ENCODE data around the gene IGFL1.

- no peak for TF ChIP-seq CTCF (conservative IDR thresholded peaks at IDR 0.05; ENCODE audit: low read depth in 2 of 2)
- TF ChIP-seq ETS1 (IDR thresholded peaks at IDR 0.05) = no peak
- TF ChIP-seq EZH2 (IDR thresholded peaks at IDR 0.05; ENCODE audit: low read depth, unreplicated experiment) = no peak
- no peak for TF ChIP-seq REST (IDR thresholded peaks at IDR 0.05; ENCODE audit: unreplicated experiment)
- TF ChIP-seq POLR2AphosphoS5 (IDR thresholded peaks at IDR 0.05; ENCODE audit: low read depth) = no peak
- TF ChIP-seq STAT1 (IDR thresholded peaks at IDR 0.05; ENCODE audit: unreplicated experiment) = no peak
- no peak for TF ChIP-seq EZH2phosphoT487 (IDR thresholded peaks at IDR 0.05; ENCODE audit: unreplicated experiment)
- no peak for TF ChIP-seq ZNF331 (CRISPR knock-in tag; IDR thresholded peaks at IDR 0.05; ENCODE audit: low read depth)
- TF ChIP-seq CREB1 (CRISPR knock-in tag; IDR thresholded peaks at IDR 0.05; ENCODE audit: low read depth) = no peak
Measured at GRCh38 chr19:46232468-46232867, 2.9 kb downstream of the IGFL1 start.
